WTC11 (cell line): ENCODE results near the gene FAM3C. TPM values are rescaled to one million over a fixed set of nuclear protein-coding genes. Genes with fewer than 3 reads are reported as not detected.

Experiments
- ATAC-seq: fragments of 200-7000 bp; cut with Tn5 transposase; 2 replicates; pipeline ENCODE4 v1.10.0; 2021; ENCODE audit warnings: mild to moderate bottlenecking, moderate library complexity
- CTCF ChIA-PET: fragments of 300-600 bp; sonication (Branson Sonifier 250); formaldehyde crosslinking; loops from one replicate; lab custom pipeline; 2021; ENCODE audit warnings: antibody characterized with exemption; lab: Charles Lee
- POLR2A ChIA-PET: fragments of 350-600 bp; sonication (Branson Sonifier 250); formaldehyde crosslinking; loops from one replicate; lab custom pipeline; 2021; ENCODE audit warnings: antibody characterized with exemption; lab: Charles Lee
- DNase-seq: peaks from one replicate; pipeline ENCODE4 v3.0.0; 2021; ENCODE audit warnings: low spot score
- H3K27ac Mint-ChIP-seq: 2 replicates; pipeline ENCODE4 v1.8.0; 2021; ENCODE audit warnings: mixed read lengths
- H3K27me3 Mint-ChIP-seq: 2 replicates; pipeline ENCODE4 v1.8.0; 2021; ENCODE audit warnings: low read depth, mild to moderate bottlenecking, moderate library complexity, mixed read lengths
- H3K36me3 Mint-ChIP-seq: 2 replicates; pipeline ENCODE4 v1.8.0; 2021; ENCODE audit warnings: mixed read lengths
- H3K4me1 Mint-ChIP-seq: 2 replicates; pipeline ENCODE4 v1.8.0; 2022; ENCODE audit warnings: mixed read lengths
- H3K4me3 Mint-ChIP-seq: 2 replicates; pipeline ENCODE4 v1.8.0; 2021; ENCODE audit warnings: mild to moderate bottlenecking, moderate library complexity, mixed read lengths
- H3K9me3 Mint-ChIP-seq: 2 replicates; pipeline ENCODE4 v1.8.0; 2021; ENCODE audit warnings: mixed read lengths
- CBFB ChIP-seq: sonication (generic); formaldehyde crosslinking; IDR thresholded peaks from 2 replicates; pipeline ENCODE4 v1.8.1; 2022; ENCODE audit warnings: mild to moderate bottlenecking, low read depth, missing genetic modification reagents
- CREM ChIP-seq: sonication (generic); formaldehyde crosslinking; IDR thresholded peaks from 2 replicates; pipeline ENCODE4 v1.8.1; 2022; ENCODE audit warnings: mild to moderate bottlenecking, missing genetic modification reagents, moderate library complexity
- E2F4 ChIP-seq: sonication (generic); formaldehyde crosslinking; IDR thresholded peaks from 2 replicates; pipeline ENCODE4 v1.8.1; 2022; ENCODE audit warnings: low read depth, mild to moderate bottlenecking, moderate library complexity, missing genetic modification reagents, borderline replicate concordance
- ELF4 ChIP-seq: sonication (generic); formaldehyde crosslinking; IDR thresholded peaks from 2 replicates; pipeline ENCODE4 v1.8.1; 2022; ENCODE audit warnings: low read depth, mild to moderate bottlenecking, moderate library complexity, missing genetic modification reagents
- ERG ChIP-seq: fragments of 250-450 bp; sonication (Bioruptor Pico); IDR thresholded peaks from 2 replicates; pipeline ENCODE4 v1.8.0; 2021; ENCODE audit warnings: mild to moderate bottlenecking
- ESRRA ChIP-seq: sonication (generic); formaldehyde crosslinking; IDR thresholded peaks from 2 replicates; pipeline ENCODE4 v1.8.1; 2022; ENCODE audit warnings: mild to moderate bottlenecking, missing genetic modification reagents, borderline replicate concordance
- FOXJ3 ChIP-seq: sonication (generic); formaldehyde crosslinking; IDR thresholded peaks from 2 replicates; pipeline ENCODE4 v1.9.0; 2021; ENCODE audit warnings: missing genetic modification reagents, mild to moderate bottlenecking, borderline replicate concordance
- FOXP1 ChIP-seq: sonication (generic); formaldehyde crosslinking; IDR thresholded peaks from 2 replicates; pipeline ENCODE4 v1.8.0; 2022; ENCODE audit warnings: missing genetic modification reagents, mild to moderate bottlenecking, moderate library complexity, borderline replicate concordance
- FOXP4 ChIP-seq: sonication (generic); formaldehyde crosslinking; IDR thresholded peaks from 2 replicates; pipeline ENCODE4 v1.8.0; 2022; ENCODE audit warnings: mild to moderate bottlenecking, missing genetic modification reagents
- GRHL2 ChIP-seq: fragments of 250-450 bp; sonication (Bioruptor Pico); IDR thresholded peaks from 2 replicates; pipeline ENCODE4 v1.8.0; 2022; ENCODE audit warnings: mild to moderate bottlenecking, moderate library complexity; ENCODE audit not compliant: insufficient replicate concordance, severe bottlenecking
- HMGA2 ChIP-seq: fragments of 250-450 bp; sonication (Bioruptor Pico); IDR thresholded peaks from 2 replicates; pipeline ENCODE4 v1.4.0; 2021; ENCODE audit warnings: mild to moderate bottlenecking, moderate library complexity
- HMGXB4 ChIP-seq: sonication (generic); formaldehyde crosslinking; IDR thresholded peaks from 2 replicates; pipeline ENCODE4 v1.8.1; 2023; ENCODE audit warnings: mild to moderate bottlenecking, moderate library complexity, missing genetic modification reagents
- KAT7 ChIP-seq: sonication (generic); formaldehyde crosslinking; IDR thresholded peaks from 2 replicates; pipeline ENCODE4 v1.8.1; 2023; ENCODE audit warnings: missing genetic modification reagents, mild to moderate bottlenecking, borderline replicate concordance
- MLX ChIP-seq: sonication (generic); formaldehyde crosslinking; IDR thresholded peaks from 2 replicates; pipeline ENCODE4 v1.8.1; 2023; ENCODE audit warnings: mild to moderate bottlenecking, missing genetic modification reagents, moderate library complexity
- NR3C1 ChIP-seq: sonication (generic); formaldehyde crosslinking; conservative IDR thresholded peaks from 2 replicates; pipeline ENCODE4 v1.8.1; 2023; ENCODE audit warnings: low read depth, mild to moderate bottlenecking, missing genetic modification reagents
- TEAD4 ChIP-seq: sonication (generic); formaldehyde crosslinking; IDR thresholded peaks from 2 replicates; pipeline ENCODE4 v1.8.0; 2022; ENCODE audit warnings: mild to moderate bottlenecking, missing genetic modification reagents
- TP53 ChIP-seq: sonication (generic); formaldehyde crosslinking; IDR thresholded peaks from 2 replicates; pipeline ENCODE4 v1.8.1; 2023; ENCODE audit warnings: mild to moderate bottlenecking, missing genetic modification reagents
- USF2 ChIP-seq: sonication (generic); formaldehyde crosslinking; IDR thresholded peaks from 2 replicates; pipeline ENCODE4 v1.8.1; 2023; ENCODE audit warnings: mild to moderate bottlenecking, missing genetic modification reagents, moderate library complexity
- ZBTB21 ChIP-seq: sonication (generic); formaldehyde crosslinking; IDR thresholded peaks from 2 replicates; pipeline ENCODE4 v1.8.1; 2023; ENCODE audit warnings: mild to moderate bottlenecking, missing genetic modification reagents, borderline replicate concordance
- ZNF121 ChIP-seq: sonication (generic); formaldehyde crosslinking; IDR thresholded peaks from 2 replicates; pipeline ENCODE4 v1.8.0; 2023; ENCODE audit warnings: missing genetic modification reagents
- ZNF232 ChIP-seq: sonication (generic); formaldehyde crosslinking; IDR thresholded peaks from 2 replicates; pipeline ENCODE4 v1.8.0; 2022; ENCODE audit warnings: mild to moderate bottlenecking, missing genetic modification reagents
- ZNF263 ChIP-seq: sonication (generic); formaldehyde crosslinking; IDR thresholded peaks from 2 replicates; pipeline ENCODE4 v1.8.1; 2022; ENCODE audit warnings: low read depth, mild to moderate bottlenecking, moderate library complexity, missing genetic modification reagents
- ZNF281 ChIP-seq: sonication (generic); formaldehyde crosslinking; IDR thresholded peaks from 2 replicates; pipeline ENCODE4 v1.8.0; 2023; ENCODE audit warnings: mild to moderate bottlenecking, missing genetic modification reagents
- ZNF317 ChIP-seq: sonication (generic); formaldehyde crosslinking; IDR thresholded peaks from 2 replicates; pipeline ENCODE4 v1.8.1; 2023; ENCODE audit warnings: low read depth, mild to moderate bottlenecking, moderate library complexity, missing genetic modification reagents, borderline replicate concordance
- ZNF512 ChIP-seq: sonication (generic); formaldehyde crosslinking; IDR thresholded peaks from 2 replicates; pipeline ENCODE4 v1.8.1; 2022; ENCODE audit warnings: missing genetic modification reagents, borderline replicate concordance
- total RNA-seq: library from RNA; stranded (reverse); gene quantifications from 3 replicates; pipeline ENCODE4 v1.2.3, GENCODE V29; 2021

The FAM3C gene
- total RNA-seq, 1 experiment from 2014 or later, result 65.7 TPM

- ChIA-PET CTCF (no interaction called here), POLR2A (no interaction called here)
- Mint-ChIP-seq H3K36me3 (no peaks in the 10 kb centered on the region), H3K27ac (no peak overlapping the region), H3K4me3 (no peak overlapping the region), H3K9me3 (no peaks in the 10 kb centered on the region), H3K27me3 (no peaks in the 10 kb centered on the region), H3K4me1 (no peaks in the 10 kb centered on the region)
- no peak for ATAC-seq
- TF ChIP-seq ZNF281 (CRISPR knock-in tag) (no peak), ZNF512 (no peak), ZNF232 (CRISPR knock-in tag) (no peak), MLX (no peak), FOXP1 (CRISPR knock-in tag) (no peak), E2F4 (no peak), CBFB (CRISPR knock-in tag) (no peak), ZBTB21 (no peak), FOXP4 (CRISPR knock-in tag) (no peak), ZNF263 (CRISPR knock-in tag) (no peak), ZNF121 (CRISPR knock-in tag) (no peak), USF2 (no peak)
- no peak for DNase-seq
Observed at GRCh38 chr7:121339082-121339481, 57.0 kb downstream of the FAM3C start.

GRCh38 chr7:121337398-121337797, 58.7 kb downstream of the FAM3C start:
- no peak overlapping the region for H3K4me3 Mint-ChIP-seq

More at GRCh38 chr7:121337398-121337797, 58.7 kb downstream of the FAM3C start:
- POLR2A ChIA-PET, result no interaction called here
- H3K36me3 Mint-ChIP-seq, result no peaks in the 10 kb centered on the region
- H3K9me3 Mint-ChIP-seq, result no peaks in the 10 kb centered on the region
- no peaks in the 10 kb centered on the region for H3K27me3 Mint-ChIP-seq
- TF ChIP-seq ERG (CRISPR knock-in tag), result no peak
- TF ChIP-seq TEAD4 (CRISPR knock-in tag), result no peak
- TF ChIP-seq HMGA2 (CRISPR knock-in tag), result no peak
- TF ChIP-seq TP53 (CRISPR knock-in tag), result no peak
- no peak for TF ChIP-seq ELF4 (CRISPR knock-in tag)
- no peak for TF ChIP-seq CREM (CRISPR knock-in tag)
- no peak for TF ChIP-seq NR3C1 (CRISPR knock-in tag)
- no peak for TF ChIP-seq ZNF317
- no peak for TF ChIP-seq FOXJ3 (CRISPR knock-in tag)
- no peak for TF ChIP-seq HMGXB4
- TF ChIP-seq KAT7 (CRISPR knock-in tag), result no peak
- no peak for TF ChIP-seq ESRRA (CRISPR knock-in tag)
- TF ChIP-seq GRHL2, result no peak
- TF ChIP-seq, all 79 proteins: peak for 0
- no peak for ATAC-seq
- no peak overlapping the region for H3K27ac Mint-ChIP-seq
- CTCF ChIA-PET, result interaction anchor here (1.5 kb wide), 1 partner anchor 59 kb away, joined by 3 read pairs; no protein-coding TSS in a partner anchor
- no peak for DNase-seq
- H3K4me1 Mint-ChIP-seq, result no peaks in the 10 kb centered on the region
